Hepatocyte (in vitro differentiated cells): ENCODE measurements around the gene NIPAL3.
"Not testable (repeated sequence)": the region's sequence is repeated elsewhere in the genome, so short reads cannot be mapped to it uniquely, and the experiment has no call there.

Experiments
- CTCF ChIP-seq: fragments of 200-600 bp; sonication (generic); IDR thresholded peaks from 2 replicates; pipeline ENCODE4 v1.5.1; 2016; ENCODE audit warnings: antibody characterized with exemption, mild to moderate bottlenecking; ENCODE audit not compliant: poor library complexity
- EZH2 ChIP-seq: fragments of 200-600 bp; sonication (generic); IDR thresholded peaks from 2 replicates; pipeline ENCODE4 v1.6.1; 2016; ENCODE audit warnings: antibody characterized with exemption, mild to moderate bottlenecking, borderline replicate concordance
- EZH2phosphoT487 ChIP-seq: fragments of 200-600 bp; sonication (generic); IDR thresholded peaks from one replicate; pipeline ENCODE4 v1.6.1; 2018; ENCODE audit warnings: antibody characterized with exemption, mild to moderate bottlenecking, low read depth, moderate library complexity; ENCODE audit not compliant: unreplicated experiment, severe bottlenecking

DNA sequence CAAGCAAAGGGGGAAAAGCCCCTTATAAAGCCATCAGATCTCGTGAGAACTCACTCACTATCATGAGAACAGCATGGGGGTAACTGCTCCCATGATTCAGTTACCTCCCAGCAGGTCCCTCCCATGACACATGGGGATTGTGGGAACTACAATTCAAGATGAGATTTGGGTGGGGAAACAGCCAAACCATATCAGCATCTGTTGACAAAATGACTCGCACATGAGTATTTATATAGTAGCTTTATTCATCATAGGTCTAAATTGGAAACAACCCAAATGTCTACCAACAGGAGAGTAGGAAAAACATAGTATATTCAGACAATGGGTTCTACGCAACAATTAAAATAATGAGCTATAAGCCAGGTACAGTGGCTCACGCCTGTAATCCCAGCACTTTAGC, 46.5 kb downstream of the NIPAL3 start:
- not testable (repeated sequence) for TF ChIP-seq EZH2, CTCF, EZH2phosphoT487
